ENCODE data around the gene CROCC2. TPM values are rescaled to one million over a fixed set of nuclear protein-coding genes. Genes with fewer than 3 reads are reported as not detected.

The CROCC2 gene
- total and polyA plus RNA-seq, 12 donors = 0.07 to 0.65 (median 0.28) TPM; not detected in 6

DNA sequence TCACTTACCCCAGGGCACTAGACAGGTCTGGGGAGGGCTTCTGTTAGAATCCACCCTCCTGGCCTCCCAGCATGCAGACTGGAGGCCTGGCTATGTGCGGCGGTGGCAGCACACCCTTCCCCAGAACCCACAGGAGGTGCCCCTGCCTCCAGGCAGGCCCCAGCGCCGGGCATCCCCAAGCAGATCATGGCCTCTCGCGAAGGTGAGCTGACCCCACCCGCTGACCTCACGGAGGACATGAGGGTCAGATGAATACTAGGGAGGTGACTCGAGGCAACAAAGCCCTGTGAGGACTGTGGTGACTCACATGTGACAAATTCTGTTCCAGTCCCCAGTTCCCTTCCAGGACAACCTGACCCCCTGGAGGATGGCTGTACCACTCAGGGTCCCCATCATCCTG, 12.1 kb upstream of the CROCC2 start:
- DNase-seq = no peak
- intact Hi-C loops (cut with DNase I) = no loop called here
- Histone ChIP-seq H3K9me3 (replicated peaks in 1 of 3) (no peaks in the 10 kb centered on the region), H3K4me3 (no peak overlapping the region), H3K36me3 (replicated peaks in 1 of 2) (no peaks in the 10 kb centered on the region), H3K27me3 (no peaks in the 10 kb centered on the region), H3K27ac (no peak overlapping the region), H3K4me1 (replicated peaks in 1 of 2) (peaks cover 0 to 3% of the 10 kb centered on the region in 2 donors)
- WGBS, 4 donors = 69 to 91% (median 84%) methylated on average over 6 to 9 of the region's 9 CpGs
- TF ChIP-seq CTCF (IDR thresholded peaks at IDR 0.05) (no peak), POLR2A (IDR thresholded peaks at IDR 0.05) (no peak)

DNA sequence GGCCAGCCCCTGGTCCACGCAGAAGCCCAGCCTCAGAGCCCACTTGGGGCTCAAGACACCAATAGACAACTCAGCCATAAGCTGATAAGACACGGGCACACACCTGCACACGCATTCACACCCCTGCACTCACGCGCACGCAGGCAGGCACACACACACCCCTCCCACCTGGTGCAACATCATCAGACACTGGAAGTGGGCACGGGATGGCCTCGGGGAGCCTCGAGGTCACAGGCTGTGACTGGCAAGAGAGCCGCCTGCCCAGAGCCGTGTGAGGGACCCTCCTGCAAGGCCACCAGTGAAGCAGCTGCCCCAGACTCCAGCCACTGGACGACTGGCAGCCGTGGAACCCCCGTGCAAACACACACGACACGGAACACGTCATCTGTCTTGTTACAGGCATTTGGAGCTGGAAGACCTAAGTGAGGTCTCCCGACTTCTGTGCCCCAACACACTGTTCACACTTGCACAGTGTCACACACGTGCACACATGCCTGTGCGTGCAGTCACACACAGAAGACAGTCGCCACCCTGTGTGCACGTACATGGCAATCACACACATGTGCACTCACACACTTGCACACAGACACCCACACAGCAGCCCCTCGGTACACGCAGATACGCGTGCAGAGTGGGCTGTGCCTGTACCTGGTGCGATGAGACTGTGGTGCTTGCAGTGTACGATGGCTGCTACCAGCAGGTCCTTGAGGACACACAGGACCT, 11.1 kb upstream of the CROCC2 start:
- H3K27me3 ChIP-seq = no peaks in the 10 kb centered on the region
- no peak overlapping the region for H3K4me3 ChIP-seq
- peaks cover 0 to 5% of the 10 kb centered on the region in 2 donors for H3K4me1 ChIP-seq (replicated peaks in 1 of 2)
- H3K9me3 ChIP-seq (replicated peaks in 1 of 3) = no peaks in the 10 kb centered on the region
- intact Hi-C loops (cut with DNase I) = no loop called here
- H3K36me3 ChIP-seq (replicated peaks in 1 of 2) = no peaks in the 10 kb centered on the region
- DNase-seq = no peak
- TF ChIP-seq CTCF (IDR thresholded peaks at IDR 0.05) (no peak), POLR2A (IDR thresholded peaks at IDR 0.05) (no peak)
- H3K27ac ChIP-seq = no peak overlapping the region
- 76 to 83% (median 79%) methylated on average over 16 to 28 of the region's 28 CpGs for WGBS, 4 donors

DNA sequence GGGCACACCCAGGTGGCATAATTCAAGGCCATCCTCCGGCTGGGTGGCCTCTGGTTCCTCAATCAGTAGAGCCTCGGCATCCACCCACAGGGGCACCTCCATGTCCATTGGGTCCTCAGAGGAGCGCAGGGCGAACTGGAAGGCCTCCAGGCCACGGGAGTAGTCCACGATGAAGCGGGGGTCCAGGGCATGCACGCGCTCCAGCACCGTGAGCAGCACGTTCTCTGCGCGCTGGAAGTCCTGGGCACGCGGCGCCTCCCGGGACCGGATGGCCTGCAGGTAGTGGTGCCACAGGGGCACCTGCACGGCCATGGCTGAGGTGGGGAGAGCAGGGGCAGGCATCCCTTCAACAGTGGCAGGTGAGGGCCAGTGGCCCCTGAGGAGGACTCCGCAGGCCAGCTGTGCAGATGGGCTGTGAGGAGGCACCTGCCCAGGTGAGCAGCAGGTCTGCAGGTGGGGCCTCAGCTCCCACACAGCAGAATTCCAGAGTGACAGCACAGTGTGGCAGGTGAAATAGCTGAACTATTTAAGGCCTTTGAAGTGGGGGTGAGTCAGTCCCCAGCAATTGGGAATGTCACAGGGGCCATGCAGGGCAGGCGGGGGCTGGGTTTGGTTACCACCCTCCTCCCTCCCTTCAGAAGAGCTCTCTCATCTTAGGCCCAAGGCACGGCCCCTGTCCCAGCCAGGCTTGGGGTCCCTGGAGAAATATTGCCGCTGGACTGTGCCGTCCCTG, 10.3 kb upstream of the CROCC2 start, which contains the start of gene MAB21L4:
MAB21L4 (minus strand) TSS at position 501 of the 733 bp plus-strand sequence; CDS start at position 342, 159 bp downstream.
- TF ChIP-seq CTCF (IDR thresholded peaks at IDR 0.05) (no peak), POLR2A (IDR thresholded peaks at IDR 0.05) (no peak)
- no peak for DNase-seq
- H3K27ac ChIP-seq = no peak within 1 kb of the TSS
- H3K36me3 ChIP-seq (replicated peaks in 1 of 2) = no peaks in the 10 kb centered on the region
- intact Hi-C loops (cut with DNase I) = no loop called here
- H3K4me3 ChIP-seq = no peak within 1 kb of the TSS
- peaks cover 0 to 5% of the 10 kb centered on the region in 2 donors for H3K4me1 ChIP-seq (replicated peaks in 1 of 2)
- H3K9me3 ChIP-seq (replicated peaks in 1 of 3) = no peaks in the 10 kb centered on the region
- H3K27me3 ChIP-seq = no peaks in the 10 kb centered on the region
- WGBS, 4 donors = 82 to 93% (median 87%) methylated on average over 19 to 24 of the region's 24 CpGs

DNA sequence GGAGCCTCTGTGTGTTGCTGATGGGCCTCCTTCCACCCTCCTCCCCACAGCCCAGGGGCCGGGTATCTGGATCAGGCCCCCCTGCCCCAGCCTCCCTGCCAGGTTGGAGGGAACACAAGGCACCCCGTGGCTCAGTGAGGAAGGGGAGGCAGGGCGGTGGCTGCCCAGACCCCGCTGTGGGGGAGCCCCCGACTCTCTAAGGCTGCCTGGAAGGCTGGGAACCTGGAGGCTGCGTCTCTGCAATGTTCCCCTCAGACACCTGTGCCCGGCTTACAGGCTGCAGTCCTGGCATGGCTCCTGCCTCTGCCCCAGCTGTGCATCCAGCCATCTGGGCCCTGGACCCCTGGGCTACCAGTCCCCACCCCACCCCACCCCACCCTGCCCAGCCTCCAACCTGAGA, 9.7 kb upstream of the CROCC2 start:
- H3K4me1 ChIP-seq (replicated peaks in 1 of 2) = peaks cover 0 to 5% of the 10 kb centered on the region in 2 donors
- DNase-seq = no peak
- no peak overlapping the region for H3K27ac ChIP-seq
- H3K4me3 ChIP-seq = no peak overlapping the region
- no peaks in the 10 kb centered on the region for H3K36me3 ChIP-seq (replicated peaks in 1 of 2)
- H3K9me3 ChIP-seq (replicated peaks in 1 of 3) = no peaks in the 10 kb centered on the region
- no peaks in the 10 kb centered on the region for H3K27me3 ChIP-seq
- WGBS, 4 donors = 68 to 86% (median 77%) methylated on average over 1 to 7 of the region's 7 CpGs
- TF ChIP-seq CTCF (IDR thresholded peaks at IDR 0.05) (no peak), POLR2A (IDR thresholded peaks at IDR 0.05) (no peak)
- intact Hi-C loops (cut with DNase I) = no loop called here
